ENCODE results near the gene PHACTR1. TPM values are rescaled to one million over a fixed set of nuclear protein-coding genes. Genes with fewer than 3 reads are reported as not detected.

Gene PHACTR1
- total RNA-seq, 4 donors from 2014 or later = 1.2 to 3.2 (median 1.6) TPM; not detected in 1

DNA sequence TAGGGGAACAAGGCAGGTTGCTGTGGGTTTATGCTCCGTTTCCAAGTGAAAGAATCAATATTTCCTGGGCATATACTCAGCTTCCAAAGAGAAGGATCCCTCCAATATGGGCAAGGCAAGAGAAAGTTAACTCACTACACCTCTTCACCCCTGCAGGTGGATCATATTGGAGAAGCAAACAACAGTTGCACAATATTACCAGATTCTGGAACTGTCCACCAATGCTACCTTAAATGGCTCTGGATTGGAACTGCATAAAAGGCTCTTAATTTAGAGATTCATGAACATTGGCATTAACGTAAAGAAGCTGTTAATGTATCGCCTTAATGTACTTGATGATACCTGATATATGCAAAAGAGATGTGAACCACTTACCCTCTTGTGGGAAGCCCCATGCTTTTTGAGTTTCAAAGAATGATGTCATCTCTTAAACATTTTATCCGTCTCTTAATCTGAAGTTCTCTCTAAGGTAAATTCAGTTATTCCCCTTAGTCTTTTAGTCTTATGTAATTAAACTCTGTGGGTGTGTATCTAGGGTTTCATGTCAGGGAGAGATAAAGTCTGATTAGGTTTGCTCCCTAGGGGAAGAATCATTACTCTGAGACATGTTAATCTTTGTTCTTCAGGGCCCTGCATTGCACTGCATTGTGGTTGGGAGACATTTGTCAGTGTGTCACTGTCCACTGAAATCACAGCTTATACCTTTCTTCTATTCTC lies 99.5 kb downstream of the PHACTR1 start:
- no peak for DNase-seq
- TF ChIP-seq EP300 (IDR thresholded peaks at IDR 0.05; ENCODE audit: low read depth) (no peak), POLR2A (IDR thresholded peaks at IDR 0.05) (no peak), POLR2AphosphoS5 (IDR thresholded peaks at IDR 0.05) (no peak)
- TF ChIP-seq, protein P1, sequence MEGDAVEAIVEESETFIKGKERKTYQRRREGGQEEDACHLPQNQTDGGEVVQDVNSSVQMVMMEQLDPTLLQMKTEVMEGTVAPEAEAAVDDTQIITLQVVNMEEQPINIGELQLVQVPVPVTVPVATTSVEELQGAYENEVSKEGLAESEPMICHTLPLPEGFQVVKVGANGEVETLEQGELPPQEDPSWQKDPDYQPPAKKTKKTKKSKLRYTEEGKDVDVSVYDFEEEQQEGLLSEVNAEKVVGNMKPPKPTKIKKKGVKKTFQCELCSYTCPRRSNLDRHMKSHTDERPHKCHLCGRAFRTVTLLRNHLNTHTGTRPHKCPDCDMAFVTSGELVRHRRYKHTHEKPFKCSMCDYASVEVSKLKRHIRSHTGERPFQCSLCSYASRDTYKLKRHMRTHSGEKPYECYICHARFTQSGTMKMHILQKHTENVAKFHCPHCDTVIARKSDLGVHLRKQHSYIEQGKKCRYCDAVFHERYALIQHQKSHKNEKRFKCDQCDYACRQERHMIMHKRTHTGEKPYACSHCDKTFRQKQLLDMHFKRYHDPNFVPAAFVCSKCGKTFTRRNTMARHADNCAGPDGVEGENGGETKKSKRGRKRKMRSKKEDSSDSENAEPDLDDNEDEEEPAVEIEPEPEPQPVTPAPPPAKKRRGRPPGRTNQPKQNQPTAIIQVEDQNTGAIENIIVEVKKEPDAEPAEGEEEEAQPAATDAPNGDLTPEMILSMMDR (IDR thresholded peaks at IDR 0.05) = no peak
- Histone ChIP-seq H3K27ac (no peak overlapping the region), H3K9me3 (no peaks in the 10 kb centered on the region), H3K4me3 (no peak overlapping the region), H3K4me1 (no peaks in the 10 kb centered on the region), H3K36me3 (no peaks in the 10 kb centered on the region), H3K27me3 (no peaks in the 10 kb centered on the region)
- intact Hi-C loops (cut with DNase I; ENCODE audit: low total_unique reads) (no loop called here), in situ Hi-C loops (cut with MboI; ENCODE audit: low pct_ligation_motif_present in 1 of 4, low pct_unique_long_range_greater_than_20kb in 1 of 4, low sequenced_read_pairs in 3 of 4) (no loop called here)
- WGBS, 2 donors (ENCODE audit: low coverage in 1 of 2) = 72 to 73% methylated on average over 2 to 4 of the region's 4 CpGs

DNA sequence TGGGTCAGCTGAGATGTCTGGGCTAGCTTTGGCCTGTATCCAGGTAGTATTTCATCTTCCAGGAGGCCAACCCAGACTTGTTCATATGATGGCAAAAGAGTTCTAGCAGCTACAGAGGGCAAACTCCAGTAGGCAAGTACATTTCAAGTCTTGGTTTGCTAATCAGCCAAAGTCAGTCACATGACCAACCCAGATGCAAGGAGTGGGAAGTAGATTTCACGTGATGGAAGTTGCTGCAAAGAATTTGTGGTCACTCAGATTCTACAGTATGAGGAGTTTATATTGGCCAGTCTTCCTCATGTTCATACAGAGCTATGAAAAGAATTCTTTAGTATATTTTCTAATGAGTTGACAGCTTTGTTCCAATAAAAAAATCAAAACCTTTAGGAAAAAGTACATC lies 101.8 kb downstream of the PHACTR1 start:
- TF ChIP-seq EP300 (IDR thresholded peaks at IDR 0.05; ENCODE audit: low read depth) = no peak
- TF ChIP-seq, protein P1 (IDR thresholded peaks at IDR 0.05) = no peak
- intact Hi-C loops (cut with DNase I; ENCODE audit: low total_unique reads) = no loop called here

DNA sequence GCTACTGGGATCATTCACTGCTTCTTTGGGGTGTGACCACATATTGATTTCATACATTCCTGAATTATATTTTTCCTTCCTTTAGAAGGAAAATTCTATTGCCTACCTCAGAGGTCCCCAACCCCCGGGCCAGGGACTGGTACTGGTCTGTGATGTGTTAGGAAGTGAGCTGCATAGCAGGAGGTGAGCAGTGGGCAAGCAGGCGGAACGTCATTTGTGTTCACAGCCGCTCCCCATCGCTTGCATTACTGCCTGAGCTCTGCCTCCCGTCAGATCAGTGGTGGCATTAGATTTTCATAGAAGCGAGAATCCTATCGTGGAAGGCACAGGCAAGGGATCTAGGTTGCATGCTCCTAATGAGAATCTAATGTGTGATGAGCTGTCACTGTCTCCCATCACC lies 107.3 kb downstream of the PHACTR1 start:
- Histone ChIP-seq H3K36me3 (no peaks in the 10 kb centered on the region), H3K4me1 (no peaks in the 10 kb centered on the region), H3K4me3 (no peak overlapping the region), H3K27me3 (no peaks in the 10 kb centered on the region), H3K27ac (no peak overlapping the region), H3K9me3 (no peaks in the 10 kb centered on the region)
- in situ Hi-C loops (cut with MboI; ENCODE audit: low pct_ligation_motif_present in 1 of 4, low pct_unique_long_range_greater_than_20kb in 1 of 4, low sequenced_read_pairs in 3 of 4) (no loop called here), intact Hi-C loops (cut with DNase I; ENCODE audit: low total_unique reads) (no loop called here)
- DNase-seq = no peak
- 73 to 82% methylated on average over 6 to 8 of the region's 8 CpGs for WGBS, 2 donors (ENCODE audit: low coverage in 1 of 2)
- no peak for TF ChIP-seq EP300 (IDR thresholded peaks at IDR 0.05; ENCODE audit: low read depth)
- TF ChIP-seq, protein P1 (IDR thresholded peaks at IDR 0.05) = no peak
- no peak for TF ChIP-seq POLR2A (IDR thresholded peaks at IDR 0.05)
- no peak for TF ChIP-seq POLR2AphosphoS5 (IDR thresholded peaks at IDR 0.05)

More for the DNA sequence above, 101.8 kb downstream of the PHACTR1 start:
- 19% methylated on average over 1 of the region's 1 CpG; no CpG with 5 or more reads in 1 of the 2 donors for WGBS, 2 donors (ENCODE audit: low coverage in 1 of 2)
- Histone ChIP-seq H3K36me3 (no peaks in the 10 kb centered on the region), H3K4me1 (no peaks in the 10 kb centered on the region), H3K27ac (no peak overlapping the region), H3K27me3 (no peaks in the 10 kb centered on the region), H3K9me3 (no peaks in the 10 kb centered on the region), H3K4me3 (no peak overlapping the region)
- DNase-seq = no peak
- in situ Hi-C loops (cut with MboI; ENCODE audit: low pct_ligation_motif_present in 1 of 4, low pct_unique_long_range_greater_than_20kb in 1 of 4, low sequenced_read_pairs in 3 of 4) = no loop called here

DNA sequence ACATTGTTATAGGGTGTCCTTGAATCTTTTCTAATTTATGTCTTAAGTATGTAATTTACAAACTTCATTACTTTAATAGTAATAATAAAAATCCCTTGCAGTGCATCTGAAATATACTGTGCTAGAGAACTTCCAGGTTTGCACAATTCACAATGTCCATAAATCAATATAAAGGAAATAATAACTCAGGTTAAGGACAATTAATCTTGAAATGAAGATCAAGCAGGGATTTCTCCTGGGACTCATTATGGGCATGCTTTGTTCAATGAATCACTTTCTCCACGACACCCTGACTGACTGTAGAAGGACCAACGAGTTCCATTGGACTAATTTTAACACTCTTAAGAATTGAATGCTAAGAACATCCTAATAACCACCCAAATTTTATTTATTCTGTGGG lies 110.0 kb downstream of the PHACTR1 start:
- intact Hi-C loops (cut with DNase I; ENCODE audit: low total_unique reads) (no loop called here), in situ Hi-C loops (cut with MboI; ENCODE audit: low pct_ligation_motif_present in 1 of 4, low pct_unique_long_range_greater_than_20kb in 1 of 4, low sequenced_read_pairs in 3 of 4) (no loop called here)
- no peaks in the 10 kb centered on the region for H3K36me3 ChIP-seq
- no peaks in the 10 kb centered on the region for H3K4me1 ChIP-seq
- no peak overlapping the region for H3K4me3 ChIP-seq
- H3K9me3 ChIP-seq = no peaks in the 10 kb centered on the region
- TF ChIP-seq POLR2A (IDR thresholded peaks at IDR 0.05) (no peak), EP300 (IDR thresholded peaks at IDR 0.05; ENCODE audit: low read depth) (no peak), POLR2AphosphoS5 (IDR thresholded peaks at IDR 0.05) (no peak)
- TF ChIP-seq, protein P1 (IDR thresholded peaks at IDR 0.05) = no peak
- no peak for DNase-seq
- WGBS, 2 donors (ENCODE audit: low coverage in 1 of 2) = 49 to 52% methylated on average over 2 of the region's 2 CpGs
- H3K27me3 ChIP-seq = no peaks in the 10 kb centered on the region
- H3K27ac ChIP-seq = no peak overlapping the region
